K562 (cell line): ENCODE results near the gene TMEM245. TPM values are rescaled to one million over a fixed set of nuclear protein-coding genes. Genes with fewer than 3 reads are reported as not detected.

Experiments used
- ATAC-seq: fragments of 200-7000 bp; cut with Tn5 transposase; 3 replicates; pipeline ENCODE4 v1.9.1; 2020; ENCODE audit warnings: moderate library complexity
- BruUV-seq: library from RNA; stranded (reverse); fragments of 400-500 nt; replicated peaks from 2 replicates; lab custom pipeline; 2021; lab: Mats Ljungman, UMichigan
- CTCF ChIA-PET: fragments of 300-600 bp; formaldehyde crosslinking; extraction: SDS; loops from one replicate; lab custom pipeline; 2021; ENCODE audit warnings: low intra/inter-chr PET ratio; lab: Yijun Ruan, JAX
- POLR2A ChIA-PET: fragments of 300-600, 350-650 bp; sonication (Branson Sonifier 250); formaldehyde crosslinking; extraction: SDS; loops from one replicate; lab custom pipeline; 2021; ENCODE audit warnings: antibody characterized with exemption, inconsistent platforms; lab: Yijun Ruan, JAX
- DNase-seq, 4 experiments: peaks; one replicate each; pipeline versions ENCODE4 v3.0.0 to v3.0.0-alpha.2; 2011 to 2018; ENCODE audit warnings: low spot score in 3 of 4, mixed read lengths in 3 of 4; ENCODE audit errors: extremely low read depth in 1 of 4
- FAIRE-seq: peaks from 2 replicates; lab custom pipeline; 2011; peaks lifted over from hg19 to GRCh38; lab: Jason Lieb, UNC
- H2AFZ ChIP-seq: 2 replicates; pipeline ENCODE4 v1.6.0; 2011; ENCODE audit warnings: low read depth, low read length, control low read depth, inconsistent platforms
- H3K27ac ChIP-seq: fragments of 200-600 bp; 3 replicates; pipeline ENCODE4 v1.8.0; 2011; ENCODE audit warnings: low read depth, mild to moderate bottlenecking, control low read depth, inconsistent platforms, low read length, moderate library complexity, mixed read lengths; ENCODE audit errors: extremely low read depth
- H3K27me3 ChIP-seq, 2 experiments: fragments of 300-600 bp in 1 of 2; 2 replicates in 1 of 2; 3 replicates in 1 of 2; pipeline versions ENCODE4 v1.6.0 to v1.8.0; 2011; ENCODE audit warnings: inconsistent platforms in 2 of 2, low read length in 2 of 2, mild to moderate bottlenecking in 1 of 2, mixed read lengths in 1 of 2, moderate library complexity in 1 of 2; ENCODE audit not compliant: control insufficient read depth in 2 of 2, insufficient read depth in 2 of 2
- H3K36me3 ChIP-seq: fragments of 300-600 bp; 3 replicates; pipeline ENCODE4 v1.8.0; 2011; ENCODE audit warnings: mild to moderate bottlenecking, low read length, inconsistent platforms; ENCODE audit not compliant: control insufficient read depth, insufficient read depth
- H3K4me1 ChIP-seq, 2 experiments: fragments of 200-600 bp in 1 of 2; replicated peaks in 1 of 2; 2 replicates in 1 of 2; 3 replicates in 1 of 2; pipeline versions ENCODE4 v1.5.1 to v1.8.0; 2011; ENCODE audit warnings: inconsistent platforms in 2 of 2, low read length in 2 of 2, mild to moderate bottlenecking in 1 of 2, mixed read lengths in 1 of 2, moderate library complexity in 1 of 2; ENCODE audit not compliant: control insufficient read depth in 2 of 2, insufficient read depth in 2 of 2
- H3K4me2 ChIP-seq: 2 replicates; pipeline ENCODE4 v1.6.1; 2011; ENCODE audit warnings: low read length, control low read depth, inconsistent platforms, mixed read lengths; ENCODE audit not compliant: insufficient read depth
- H3K4me3 ChIP-seq: fragments of 200-600 bp; sonication (generic), shearing (Covaris generic); 2 replicates; pipeline ENCODE4 v1.5.1; 2016; ENCODE audit warnings: control low read depth, inconsistent platforms
- H3K79me2 ChIP-seq: fragments of 200-600 bp; 3 replicates; pipeline ENCODE4 v1.8.0; 2011; ENCODE audit warnings: low read length, inconsistent platforms; ENCODE audit not compliant: control insufficient read depth, insufficient read depth
- H3K9ac ChIP-seq, 2 experiments: 2 replicates each; pipeline versions ENCODE4 v1.6.0 to v1.6.1; 2011; ENCODE audit warnings: low read depth in 2 of 2, low read length in 2 of 2, control low read depth in 1 of 2, inconsistent platforms in 1 of 2, mild to moderate bottlenecking in 1 of 2, mixed read lengths in 1 of 2; ENCODE audit not compliant: insufficient read depth in 1 of 2
- H3K9me1 ChIP-seq: one replicate; pipeline ENCODE4 v1.6.0; 2011; ENCODE audit warnings: inconsistent platforms, mild to moderate bottlenecking, low read length, moderate library complexity; ENCODE audit not compliant: control insufficient read depth, insufficient read depth
- H3K9me3 ChIP-seq: replicated peaks from 2 replicates; pipeline ENCODE4 v1.5.1; 2011; ENCODE audit warnings: low read depth, low read length, inconsistent platforms; ENCODE audit not compliant: control insufficient read depth, insufficient read depth
- H4K20me1 ChIP-seq: replicated peaks from 2 replicates; pipeline ENCODE4 v1.6.1; 2011; ENCODE audit warnings: low read length, inconsistent platforms, mixed read lengths; ENCODE audit not compliant: control insufficient read depth, insufficient read depth
- AFF1 ChIP-seq, 2 experiments: fragments of 450-650 bp; IDR thresholded peaks; 2 replicates each; pipeline ENCODE4 v1.6.1; 2018; ENCODE audit warnings: mild to moderate bottlenecking in 2 of 2, low read depth in 1 of 2; ENCODE audit not compliant: partially characterized antibody in 2 of 2
- WGBS: fragments of 100-300 bp; shearing (Covaris generic); methylation state at CpG from one replicate; pipeline ENCODE4 v1.1.6; 2016; ENCODE audit warnings: low coverage, mixed read lengths; ENCODE audit not compliant: insufficient coverage; ENCODE audit errors: missing lambda C conversion rate; 5-methylcytosine and 5-hydroxymethylcytosine counted together
- in situ Hi-C: fragments of 300-500 bp; cut with MboI; formaldehyde crosslinking; loops from 4 replicates; pipeline ENCODE4 v1.15.0; 2018; ENCODE audit warnings: inconsistent platforms, mixed read lengths
- intact Hi-C: fragments of 100-400 bp; cut with micrococcal nuclease; formaldehyde crosslinking; loops from 2 replicates; pipeline ENCODE4 v1.14.2; 2022
- polyA plus RNA-seq, 8 experiments: library from polyadenylated mRNA; depleted of rRNA in 4 of 8; stranded (reverse) in 5 of 8; unstranded in 3 of 8; fragments of >200 nt; fragmentation: Nextera tagmentation in 2 of 8; fragmentation: Illumina TruSeq in 1 of 8; extraction: Ambion mirVana in 2 of 8; extraction: Trizol in 1 of 8; gene quantifications; 2 replicates each; pipeline versions ENCODE4 v1.2.1 to v1.2.3, GENCODE V29; 2011 to 2014; ENCODE audit warnings: inconsistent platforms in 1 of 8, missing spikeins in 1 of 8
- total RNA-seq, 7 experiments: library from RNA; depleted of rRNA in 6 of 7; stranded (reverse); fragments of >200 nt in 6 of 7; fragmentation: Illumina TruSeq in 2 of 7; extraction: Trizol in 2 of 7; gene quantifications; 2 replicates each; pipeline versions ENCODE4 v1.2.1 to v1.2.3, GENCODE V29; 2011 to 2021; ENCODE audit warnings: low replicate concordance in 1 of 7

The TMEM245 gene
- total and polyA plus RNA-seq, 9 of the 15 experiments (the other 6 are each of a cell fraction or from before 2014, with no cell fraction given): 8.5 to 43.2 (median 24.3) TPM

DNA sequence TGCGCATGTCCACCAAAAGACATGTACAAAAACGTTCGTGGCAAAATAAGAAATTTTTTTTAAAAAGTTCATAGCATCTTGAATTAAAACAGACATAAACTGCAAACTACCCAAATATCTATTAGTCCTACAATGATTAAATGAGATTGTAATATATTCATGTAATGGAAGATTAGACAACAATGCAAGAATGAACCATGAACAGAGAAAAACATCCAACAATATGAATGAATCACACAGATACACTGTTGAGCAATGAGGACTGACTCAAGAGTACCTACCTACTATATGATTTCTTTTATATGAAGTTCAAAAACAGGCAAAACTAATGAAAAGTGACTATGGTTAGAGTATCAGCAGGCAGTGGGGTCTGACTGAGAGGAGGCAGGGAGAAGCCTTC, 88.5 kb downstream of the TMEM245 start:
- H3K27me3 ChIP-seq: no peaks in the 10 kb centered on the region
- H3K9me1 ChIP-seq: no peaks in the 10 kb centered on the region
- H3K4me1 ChIP-seq: no peaks in the 10 kb centered on the region
- H3K9ac ChIP-seq: no peak overlapping the region
- DNase-seq (no peak), ATAC-seq (no peak)
- no peaks in the 10 kb centered on the region for H4K20me1 ChIP-seq
- H3K9me3 ChIP-seq: no peaks in the 10 kb centered on the region
- BruUV-seq: no TSS peak
- no peak overlapping the region for H3K4me3 ChIP-seq
- WGBS: 82% methylated on average over 3 of the region's 3 CpGs
- H3K4me2 ChIP-seq: no peak overlapping the region
- intact Hi-C loops: no loop called here
- POLR2A ChIA-PET: no interaction called here
- TF ChIP-seq AFF1 (IDR thresholded peaks at IDR 0.05; ENCODE audit: low read depth in 1 of 2, partially characterized antibody in 2 of 2): no peak
- TF ChIP-seq, all 486 proteins: peak for 0
- in situ Hi-C loops: no loop called here
- no peaks in the 10 kb centered on the region for H3K79me2 ChIP-seq
- CTCF ChIA-PET: no interaction called here
- H3K36me3 ChIP-seq: peaks cover 53% of the 10 kb centered on the region
- no peak for FAIRE-seq
- no peak overlapping the region for H3K27ac ChIP-seq
- H2AFZ ChIP-seq: no peak overlapping the region
